ENCODE results near the gene MINDY1.

- TF ChIP-seq, protein P1, sequence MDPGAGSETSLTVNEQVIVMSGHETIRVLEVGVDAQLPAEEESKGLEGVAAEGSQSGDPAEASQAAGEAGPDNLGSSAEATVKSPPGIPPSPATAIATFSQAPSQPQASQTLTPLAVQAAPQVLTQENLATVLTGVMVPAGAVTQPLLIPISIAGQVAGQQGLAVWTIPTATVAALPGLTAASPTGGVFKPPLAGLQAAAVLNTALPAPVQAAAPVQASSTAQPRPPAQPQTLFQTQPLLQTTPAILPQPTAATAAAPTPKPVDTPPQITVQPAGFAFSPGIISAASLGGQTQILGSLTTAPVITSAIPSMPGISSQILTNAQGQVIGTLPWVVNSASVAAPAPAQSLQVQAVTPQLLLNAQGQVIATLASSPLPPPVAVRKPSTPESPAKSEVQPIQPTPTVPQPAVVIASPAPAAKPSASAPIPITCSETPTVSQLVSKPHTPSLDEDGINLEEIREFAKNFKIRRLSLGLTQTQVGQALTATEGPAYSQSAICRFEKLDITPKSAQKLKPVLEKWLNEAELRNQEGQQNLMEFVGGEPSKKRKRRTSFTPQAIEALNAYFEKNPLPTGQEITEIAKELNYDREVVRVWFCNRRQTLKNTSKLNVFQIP (CRISPR knock-in tag; IDR thresholded peaks at IDR 0.05; ENCODE audit: borderline replicate concordance, low read depth): no peak
- TF ChIP-seq ZFP3 (CRISPR knock-in tag; IDR thresholded peaks at IDR 0.05) (no peak), ZNF8 (CRISPR knock-in tag; IDR thresholded peaks at IDR 0.05) (no peak), ISL1 (CRISPR knock-in tag; IDR thresholded peaks at IDR 0.05) (no peak), RARB (CRISPR knock-in tag; IDR thresholded peaks at IDR 0.05) (no peak)
Measured at GRCh38 chr1:151047591-151047924, 40.9 kb upstream of the MINDY1 start, which contains the start of gene C1orf56.
